Gastrocnemius medialis (tissue), 4 donors: ENCODE results near the gene GPNMB.

Experiments used
- POLR2A ChIP-seq, 2 donors: fragments of 450-650 bp; IDR thresholded peaks; one replicate each; pipeline ENCODE4 v1.6.1; 2017; ENCODE audit warnings: antibody characterized with exemption in 2 of 2, mild to moderate bottlenecking in 2 of 2, moderate library complexity in 2 of 2
- TF ChIP-seq, protein P1 (sequence below), 5 experiments: fragments of 450-650 bp in 3 of 5; fragments of 200-600 bp in 2 of 5; sonication (generic) in 2 of 5; IDR thresholded peaks in 4 of 5; conservative IDR thresholded peaks in 1 of 5; 1 replicate in 4 of 5; 2 replicates in 1 of 5; pipeline ENCODE4 v1.5.1; 2016 to 2019; ENCODE audit warnings: antibody characterized with exemption in 5 of 5, mild to moderate bottlenecking in 3 of 5, moderate library complexity in 3 of 5

DNA sequence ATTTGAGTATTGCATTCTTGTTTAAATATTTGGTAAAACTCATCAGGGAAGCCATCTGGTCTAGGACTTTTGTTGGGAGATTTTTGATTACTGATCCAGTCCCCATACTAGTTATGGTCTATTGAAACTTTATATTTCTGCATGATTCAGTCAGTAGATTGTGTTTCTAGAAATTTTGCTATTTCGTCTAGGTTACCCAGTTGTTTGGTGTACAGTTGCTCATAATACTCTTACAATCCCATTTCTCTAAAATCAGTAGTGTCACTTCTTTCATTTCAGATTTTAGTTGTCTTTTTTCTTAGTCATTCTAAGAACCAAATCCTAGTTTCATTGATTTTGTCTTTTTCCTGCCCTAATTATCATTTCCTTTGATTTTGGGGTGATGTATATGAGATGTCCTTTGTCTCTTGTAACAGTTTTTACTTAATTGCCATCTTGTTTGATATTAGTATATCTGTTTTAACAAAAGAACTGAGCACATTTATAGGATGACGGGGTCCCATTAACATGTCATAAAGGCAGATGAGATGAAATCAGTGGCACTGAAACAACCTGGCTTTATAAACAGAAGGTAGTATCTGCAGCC is 60.5 kb downstream of the GPNMB start:
- TF ChIP-seq, protein P1, sequence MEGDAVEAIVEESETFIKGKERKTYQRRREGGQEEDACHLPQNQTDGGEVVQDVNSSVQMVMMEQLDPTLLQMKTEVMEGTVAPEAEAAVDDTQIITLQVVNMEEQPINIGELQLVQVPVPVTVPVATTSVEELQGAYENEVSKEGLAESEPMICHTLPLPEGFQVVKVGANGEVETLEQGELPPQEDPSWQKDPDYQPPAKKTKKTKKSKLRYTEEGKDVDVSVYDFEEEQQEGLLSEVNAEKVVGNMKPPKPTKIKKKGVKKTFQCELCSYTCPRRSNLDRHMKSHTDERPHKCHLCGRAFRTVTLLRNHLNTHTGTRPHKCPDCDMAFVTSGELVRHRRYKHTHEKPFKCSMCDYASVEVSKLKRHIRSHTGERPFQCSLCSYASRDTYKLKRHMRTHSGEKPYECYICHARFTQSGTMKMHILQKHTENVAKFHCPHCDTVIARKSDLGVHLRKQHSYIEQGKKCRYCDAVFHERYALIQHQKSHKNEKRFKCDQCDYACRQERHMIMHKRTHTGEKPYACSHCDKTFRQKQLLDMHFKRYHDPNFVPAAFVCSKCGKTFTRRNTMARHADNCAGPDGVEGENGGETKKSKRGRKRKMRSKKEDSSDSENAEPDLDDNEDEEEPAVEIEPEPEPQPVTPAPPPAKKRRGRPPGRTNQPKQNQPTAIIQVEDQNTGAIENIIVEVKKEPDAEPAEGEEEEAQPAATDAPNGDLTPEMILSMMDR (IDR thresholded peaks at IDR 0.05 in 4 of 5, conservative IDR thresholded peaks at IDR 0.05 in 1 of 5), result no peak
- TF ChIP-seq POLR2A (IDR thresholded peaks at IDR 0.05), result no peak
